H1 (cell line): ENCODE results near the gene NDUFB8. TPM values are rescaled to one million over a fixed set of nuclear protein-coding genes. Genes with fewer than 3 reads are reported as not detected.

Experiments
- CTCF ChIA-PET: fragments of 300-600 bp; sonication (Branson Sonifier 250); formaldehyde crosslinking; loops from one replicate; lab custom pipeline; 2021; ENCODE audit not compliant: partially characterized antibody; lab: Charles Lee
- POLR2A ChIA-PET: fragments of 300-600 bp; sonication (Branson Sonifier 250); formaldehyde crosslinking; loops from one replicate; lab custom pipeline; 2021; ENCODE audit warnings: inconsistent platforms; ENCODE audit not compliant: partially characterized antibody; lab: Charles Lee
- DNase-seq, 2 experiments: peaks; one replicate each; pipeline versions ENCODE4 v3.0.0 to v3.0.0-alpha.2; 2010 to 2022; ENCODE audit warnings: low spot score in 2 of 2, low read depth in 1 of 2, mixed read lengths in 1 of 2
- FAIRE-seq: peaks from 2 replicates; lab custom pipeline; 2011; peaks lifted over from hg19 to GRCh38; lab: Jason Lieb, UNC
- H2AFZ ChIP-seq: 2 replicates; pipeline ENCODE4 v1.8.1; 2012; ENCODE audit warnings: low read length, inconsistent platforms
- H2AK5ac ChIP-seq: 2 replicates; pipeline ENCODE4 v1.6.1; 2013; ENCODE audit warnings: low read depth, low read length
- H2BK120ac ChIP-seq: replicated peaks from 2 replicates; pipeline ENCODE3; 2013; ENCODE audit warnings: low read depth, low read length, inconsistent platforms
- H2BK12ac ChIP-seq: 2 replicates; pipeline ENCODE4 v1.6.1; 2013; ENCODE audit warnings: low read depth, low read length
- H2BK15ac ChIP-seq: 2 replicates; pipeline ENCODE4 v1.6.1; 2013; ENCODE audit warnings: low read length
- H2BK20ac ChIP-seq: 2 replicates; pipeline ENCODE4 v1.6.1; 2013; ENCODE audit warnings: low read length
- H2BK5ac ChIP-seq: 2 replicates; pipeline ENCODE4 v1.6.1; 2013; ENCODE audit warnings: low read depth, low read length
- H3K14ac ChIP-seq: 2 replicates; pipeline ENCODE4 v1.6.1; 2013; ENCODE audit warnings: inconsistent platforms; ENCODE audit not compliant: insufficient read length
- H3K18ac ChIP-seq: 2 replicates; pipeline ENCODE4 v1.6.1; 2013; ENCODE audit warnings: low read length; ENCODE audit errors: extremely low read depth
- H3K23ac ChIP-seq: 2 replicates; pipeline ENCODE4 v1.6.1; 2013; ENCODE audit warnings: inconsistent platforms; ENCODE audit not compliant: insufficient read length
- H3K23me2 ChIP-seq: 2 replicates; pipeline ENCODE4 v1.6.1; 2013; ENCODE audit warnings: low read depth, low read length
- H3K27ac ChIP-seq: 2 replicates; pipeline ENCODE4 v1.6.1; 2011; ENCODE audit warnings: low read depth, low read length, inconsistent platforms
- H3K27me3 ChIP-seq, 4 experiments: replicated peaks in 1 of 4; 1 replicate in 1 of 4; 2 replicates in 3 of 4; pipeline versions ENCODE4 v1.6.1 to v1.8.1; 2011 to 2013; ENCODE audit warnings: low read length in 3 of 4, mild to moderate bottlenecking in 3 of 4, inconsistent platforms in 2 of 4, mixed read lengths in 2 of 4, moderate library complexity in 1 of 4; ENCODE audit not compliant: control insufficient read depth in 3 of 4, insufficient read depth in 3 of 4; ENCODE audit errors: extremely low read depth in 1 of 4
- H3K36me3 ChIP-seq, 4 experiments: 2 replicates each; pipeline versions ENCODE4 v1.6.1 to v1.8.1; 2011 to 2013; ENCODE audit warnings: mild to moderate bottlenecking in 4 of 4, low read length in 3 of 4, moderate library complexity in 2 of 4, control low read depth in 1 of 4, inconsistent platforms in 1 of 4; ENCODE audit not compliant: insufficient read depth in 4 of 4, control insufficient read depth in 2 of 4
- H3K4ac ChIP-seq: replicated peaks from 2 replicates; pipeline ENCODE3; 2013; ENCODE audit warnings: low read length, low read depth, mixed read lengths, inconsistent platforms; ENCODE audit not compliant: insufficient read length
- H3K4me1 ChIP-seq, 4 experiments: replicated peaks in 1 of 4; 1 replicate in 1 of 4; 2 replicates in 3 of 4; pipeline versions ENCODE4 v1.6.1 to v1.8.1; 2011 to 2013; ENCODE audit warnings: low read length in 3 of 4, inconsistent platforms in 2 of 4, mixed read lengths in 1 of 4; ENCODE audit not compliant: insufficient read depth in 4 of 4, control insufficient read depth in 3 of 4
- H3K4me2 ChIP-seq, 2 experiments: 2 replicates each; pipeline versions ENCODE4 v1.6.1 to v1.8.1; 2011 to 2013; ENCODE audit warnings: low read depth in 2 of 2, low read length in 2 of 2, control low read depth in 1 of 2, inconsistent platforms in 1 of 2, mild to moderate bottlenecking in 1 of 2; ENCODE audit not compliant: insufficient read depth in 1 of 2
- H3K4me3 ChIP-seq, 4 experiments: fragments of 200-600, 300-600 bp in 1 of 4; sonication (generic), shearing (Covaris generic), sonication (Bioruptor Twin) in 1 of 4; 2 replicates each; pipeline versions ENCODE4 v1.5.1 to v1.8.1; 2011 to 2016; ENCODE audit warnings: low read length in 4 of 4, low read depth in 3 of 4, control low read depth in 2 of 4, inconsistent platforms in 2 of 4, mild to moderate bottlenecking in 2 of 4, mixed read lengths in 1 of 4, moderate library complexity in 1 of 4; ENCODE audit not compliant: insufficient read depth in 2 of 4; ENCODE audit errors: extremely low read depth in 1 of 4
- H3K56ac ChIP-seq: replicated peaks from 2 replicates; pipeline ENCODE3; 2013; ENCODE audit warnings: low read depth, mild to moderate bottlenecking, mixed read lengths, low read length, inconsistent platforms; ENCODE audit not compliant: insufficient read length
- H3K79me1 ChIP-seq: 2 replicates; pipeline ENCODE4 v1.6.1; 2013; ENCODE audit warnings: low read depth, low read length, control low read depth
- H3K79me2 ChIP-seq, 2 experiments: 2 replicates each; pipeline versions ENCODE4 v1.6.1 to v1.8.1; 2012 to 2013; ENCODE audit warnings: low read length in 2 of 2, mild to moderate bottlenecking in 2 of 2, inconsistent platforms in 1 of 2; ENCODE audit not compliant: insufficient read depth in 2 of 2, control insufficient read depth in 1 of 2
- H3K9ac ChIP-seq, 4 experiments: replicated peaks in 1 of 4; 1 replicate in 1 of 4; 2 replicates in 3 of 4; pipeline versions ENCODE4 v1.6.1 to v1.8.1; 2011 to 2013; ENCODE audit warnings: low read depth in 3 of 4, low read length in 3 of 4, control low read depth in 2 of 4, mild to moderate bottlenecking in 2 of 4, moderate library complexity in 2 of 4, inconsistent platforms in 1 of 4; ENCODE audit errors: extremely low read depth in 1 of 4
- H3K9me3 ChIP-seq, 2 experiments: 2 replicates each; pipeline versions ENCODE4 v1.6.1 to v1.8.1; 2012 to 2013; ENCODE audit warnings: mild to moderate bottlenecking in 2 of 2, moderate library complexity in 2 of 2, control low read depth in 1 of 2, inconsistent platforms in 1 of 2, low read depth in 1 of 2, low read length in 1 of 2, mixed read lengths in 1 of 2; ENCODE audit not compliant: insufficient read depth in 2 of 2
- H4K20me1 ChIP-seq, 2 experiments: replicated peaks in 1 of 2; 2 replicates each; pipeline versions ENCODE3 to v1.8.1; 2011 to 2013; ENCODE audit warnings: inconsistent platforms in 2 of 2, low read length in 2 of 2, mild to moderate bottlenecking in 1 of 2; ENCODE audit not compliant: insufficient read depth in 2 of 2, control insufficient read depth in 1 of 2
- H4K5ac ChIP-seq: 2 replicates; pipeline ENCODE4 v1.6.1; 2013; ENCODE audit warnings: low read length, low read depth, mixed read lengths, inconsistent platforms; ENCODE audit not compliant: insufficient read length
- H4K8ac ChIP-seq: 2 replicates; pipeline ENCODE4 v1.8.0; 2013; ENCODE audit warnings: mild to moderate bottlenecking, moderate library complexity, low read length, inconsistent platforms; ENCODE audit not compliant: insufficient read depth; ENCODE audit errors: extremely low read depth
- H4K91ac ChIP-seq: replicated peaks from 2 replicates; pipeline ENCODE3; 2013; ENCODE audit warnings: low read length, mixed read lengths, inconsistent platforms; ENCODE audit not compliant: insufficient read length
- HDAC2 ChIP-seq, 2 experiments: fragments of 300-600 bp in 1 of 2; sonication (generic) in 1 of 2; IDR thresholded peaks; 2 replicates each; pipeline ENCODE4 v1.6.1; 2011 to 2012; ENCODE audit warnings: low read depth in 2 of 2, low read length in 2 of 2, mild to moderate bottlenecking in 2 of 2, moderate library complexity in 2 of 2, borderline replicate concordance in 1 of 2, inconsistent platforms in 1 of 2
- RFX5 ChIP-seq: IDR thresholded peaks from 2 replicates; pipeline ENCODE4 v1.6.1; 2011; ENCODE audit warnings: low read depth, low read length, improper control_type of control experiment, borderline replicate concordance
- SRF ChIP-seq: IDR thresholded peaks from 2 replicates; pipeline ENCODE4 v1.6.1; 2011; ENCODE audit warnings: mild to moderate bottlenecking, low read depth, low read length, moderate library complexity
- TCF12 ChIP-seq: IDR thresholded peaks from 2 replicates; pipeline ENCODE4 v1.6.1; 2011; ENCODE audit warnings: low read depth, mild to moderate bottlenecking, low read length
- WGBS, 2 experiments: shearing (Covaris generic) in 1 of 2; methylation state at CpG; one replicate each; pipeline versions ENCODE4 v1.1.6 to v1.1.7; 2013 to 2015; ENCODE audit warnings: low lambda C conversion rate in 2 of 2, mixed read lengths in 2 of 2, inconsistent platforms in 1 of 2, low coverage in 1 of 2, missing lambda C conversion rate in 1 of 2; ENCODE audit not compliant: insufficient replicate concordance in 2 of 2, insufficient coverage in 1 of 2, insufficient read length in 1 of 2; ENCODE audit errors: extremely low coverage in 1 of 2, missing lambda C conversion rate in 1 of 2; 5-methylcytosine and 5-hydroxymethylcytosine counted together
- polyA plus RNA-seq, 7 experiments: library from polyadenylated mRNA; depleted of rRNA in 3 of 7; stranded (reverse) in 5 of 7; unstranded in 2 of 7; fragments of >200 nt in 5 of 7; fragments of 200-250 nt in 2 of 7; gene quantifications; 1 replicate in 5 of 7; 2 replicates in 1 of 7; 4 replicates in 1 of 7; pipeline versions ENCODE4 v1.2.1 to v1.2.3, GENCODE V29; 2011 to 2013; ENCODE audit warnings: missing spikeins in 2 of 7, mixed read lengths in 2 of 7
- total RNA-seq: library from RNA; stranded (reverse); fragmentation: NEBNext Ultra II Directional; extraction: Animal tissue kit (Norgen Biotek cat#: 25700); gene quantifications from 2 replicates; pipeline ENCODE4 v1.2.1, GENCODE V29; 2021

NDUFB8 gene
- total and polyA plus RNA-seq, 2 of the 8 experiments (the other 6 are each of a cell fraction or from before 2014, with no cell fraction given) = 175 to 455 TPM

GRCh38 chr10:100515612-100516011 lies 14.1 kb downstream of the NDUFB8 start:
- Histone ChIP-seq H3K79me1 (no peaks in the 10 kb centered on the region), H3K23ac (no peak overlapping the region), H3K9me3 (no peaks in the 10 kb centered on the region), H3K27me3 (peaks cover 2 to 22% (median 14%) of the 10 kb centered on the region in 4 experiments; a peak in 6 of 7 replicates), H2BK5ac (no peak overlapping the region), H2AK5ac (no peak overlapping the region), H4K91ac (no peak overlapping the region), H3K14ac (no peak overlapping the region), H2BK20ac (no peak overlapping the region), H4K20me1 (peaks cover 0 to 2% of the 10 kb centered on the region in 2 experiments), H3K56ac (no peak overlapping the region), H2AFZ (no peak overlapping the region), H3K9ac (no peak overlapping the region), H2BK12ac (no peak overlapping the region), H4K8ac (no peak overlapping the region), H3K4me2 (no peak overlapping the region), H3K36me3 (no peaks in the 10 kb centered on the region)
- CTCF ChIA-PET = interaction anchor here (1.2 to 13.4 kb wide), 8 partner anchors 6 to 171 kb away, joined by 3 to 190 read pairs (median 55); partner anchors contain the start of genes HIF1AN and SCD
- POLR2A ChIA-PET = no interaction called here
- TF ChIP-seq RFX5 (no peak), SRF (no peak), HDAC2 (IDR thresholded peaks at IDR 0.05; ENCODE audit: borderline replicate concordance in 1 of 2, low read depth in 2 of 2, low read length in 2 of 2) (no peak), TCF12 (no peak)
- TF ChIP-seq, all 59 proteins: peak for 0
- Histone ChIP-seq H2BK15ac (no peak overlapping the region), H3K18ac (no peak overlapping the region), H2BK120ac (no peak overlapping the region), H3K23me2 (peaks cover 8% of the 10 kb centered on the region), H3K4me3 (no peak overlapping the region), H3K4ac (no peak overlapping the region), H4K5ac (no peak overlapping the region), H3K27ac (no peak overlapping the region), H3K79me2 (no peaks in the 10 kb centered on the region), H3K4me1 (peaks cover 0 to 3% (median under 1%) of the 10 kb centered on the region in 4 experiments; a peak in 2 of 7 replicates)
- DNase-seq (no peak), FAIRE-seq (no peak)
- WGBS, 2 experiments = 90% methylated on average over 3 of the region's 3 CpGs; no CpG with 5 or more reads in 1 of the 2 experiments
